Activated T-cell treated with anti-CD3 and anti-CD28 coated beads, Interleukin-2, amount 50 U/mL, for 24 hours (primary cell): ENCODE data around the gene SLX9.

Experiments
- DNase-seq: peaks from one replicate; pipeline ENCODE4 v3.0.0-alpha.2; 2020
- H3K27ac Mint-ChIP-seq: 2 replicates; pipeline ENCODE4 v1.8.0; 2020; ENCODE audit warnings: mild to moderate bottlenecking, mixed read lengths
- H3K27me3 Mint-ChIP-seq: 2 replicates; pipeline ENCODE4 v1.8.0; 2020; ENCODE audit warnings: mixed read lengths
- H3K36me3 Mint-ChIP-seq: 2 replicates; pipeline ENCODE4 v1.8.0; 2020; ENCODE audit warnings: low read depth, mixed read lengths
- H3K4me1 Mint-ChIP-seq: 2 replicates; pipeline ENCODE4 v1.8.0; 2020; ENCODE audit warnings: low read depth, mixed read lengths
- H3K4me3 Mint-ChIP-seq: 2 replicates; pipeline ENCODE4 v1.8.0; 2020; ENCODE audit warnings: mild to moderate bottlenecking, moderate library complexity, mixed read lengths
- H3K9me3 Mint-ChIP-seq: 2 replicates; pipeline ENCODE4 v1.8.0; 2020; ENCODE audit warnings: mixed read lengths

Gene SLX9

GRCh38 chr21:44898851-44899767 is 40.7 kb upstream of the SLX9 start:
- H3K4me1 Mint-ChIP-seq, result peaks cover 3% of the 10 kb centered on the region
- no peak overlapping the region for H3K4me3 Mint-ChIP-seq
- no peaks in the 10 kb centered on the region for H3K27me3 Mint-ChIP-seq
- H3K27ac Mint-ChIP-seq, result no peak overlapping the region
- DNase-seq, result no peak
- no peaks in the 10 kb centered on the region for H3K9me3 Mint-ChIP-seq
- peaks cover 91% of the 10 kb centered on the region for H3K36me3 Mint-ChIP-seq

- Mint-ChIP-seq H3K27me3 (no peaks in the 10 kb centered on the region), H3K27ac (no peak overlapping the region), H3K4me3 (no peak overlapping the region), H3K4me1 (peaks cover 8% of the 10 kb centered on the region), H3K36me3 (peaks cover 92% of the 10 kb centered on the region), H3K9me3 (no peaks in the 10 kb centered on the region)
- DNase-seq, result no peak
Measured at GRCh38 chr21:44899768-44900558, 39.9 kb upstream of the SLX9 start.

GRCh38 chr21:44900559-44901251 is 39.1 kb upstream of the SLX9 start:
- no peak for DNase-seq
- Mint-ChIP-seq H3K4me3 (no peak overlapping the region), H3K36me3 (peaks cover 96% of the 10 kb centered on the region), H3K27me3 (no peaks in the 10 kb centered on the region), H3K4me1 (peaks cover 11% of the 10 kb centered on the region), H3K27ac (peak overlapping the region; percentile 60), H3K9me3 (no peaks in the 10 kb centered on the region)

- no peak for DNase-seq
- Mint-ChIP-seq H3K27ac (peak overlapping the region; percentile 37), H3K4me1 (peaks cover 14% of the 10 kb centered on the region), H3K27me3 (no peaks in the 10 kb centered on the region), H3K4me3 (no peak overlapping the region), H3K36me3 (peaks cover 96% of the 10 kb centered on the region), H3K9me3 (no peaks in the 10 kb centered on the region)
Measured at GRCh38 chr21:44901391-44902074, 38.3 kb upstream of the SLX9 start.

- no peak for DNase-seq
- Mint-ChIP-seq H3K27ac (peak overlapping the region; percentile 30), H3K36me3 (peaks cover 95% of the 10 kb centered on the region), H3K4me1 (peaks cover 16% of the 10 kb centered on the region), H3K9me3 (no peaks in the 10 kb centered on the region), H3K4me3 (no peak overlapping the region), H3K27me3 (no peaks in the 10 kb centered on the region)
Measured at GRCh38 chr21:44902268-44903049, 37.4 kb upstream of the SLX9 start.

GRCh38 chr21:44903050-44903685 is 36.7 kb upstream of the SLX9 start:
- Mint-ChIP-seq H3K9me3 (no peaks in the 10 kb centered on the region), H3K27me3 (no peaks in the 10 kb centered on the region), H3K36me3 (peaks cover 91% of the 10 kb centered on the region), H3K4me1 (peaks cover 22% of the 10 kb centered on the region), H3K4me3 (no peak overlapping the region), H3K27ac (peak overlapping the region; percentile 30)
- DNase-seq, result no peak

- Mint-ChIP-seq H3K9me3 (no peaks in the 10 kb centered on the region), H3K4me3 (no peak overlapping the region), H3K27me3 (no peaks in the 10 kb centered on the region), H3K4me1 (peaks cover 24% of the 10 kb centered on the region), H3K36me3 (peaks cover 90% of the 10 kb centered on the region), H3K27ac (no peak overlapping the region)
- DNase-seq, result no peak
Measured at GRCh38 chr21:44903689-44904088, 36.1 kb upstream of the SLX9 start.

- Mint-ChIP-seq H3K36me3 (peaks cover 90% of the 10 kb centered on the region), H3K4me1 (peaks cover 31% of the 10 kb centered on the region), H3K9me3 (no peaks in the 10 kb centered on the region), H3K27me3 (no peaks in the 10 kb centered on the region), H3K4me3 (no peak overlapping the region), H3K27ac (peak overlapping the region; percentile 65)
- DNase-seq, result no peak
Measured at GRCh38 chr21:44904141-44904923, 35.5 kb upstream of the SLX9 start.

GRCh38 chr21:44905016-44905727 is 34.7 kb upstream of the SLX9 start:
- no peak for DNase-seq
- Mint-ChIP-seq H3K4me3 (no peak overlapping the region), H3K27ac (peak overlapping the region; percentile 72), H3K36me3 (peaks cover 92% of the 10 kb centered on the region), H3K4me1 (peaks cover 38% of the 10 kb centered on the region), H3K9me3 (no peaks in the 10 kb centered on the region), H3K27me3 (no peaks in the 10 kb centered on the region)

GRCh38 chr21:44905728-44906090 is 34.1 kb upstream of the SLX9 start:
- H3K27ac Mint-ChIP-seq, result peak overlapping the region; percentile 81
- no peak for DNase-seq
- H3K27me3 Mint-ChIP-seq, result no peaks in the 10 kb centered on the region
- H3K36me3 Mint-ChIP-seq, result peaks cover 91% of the 10 kb centered on the region
- H3K4me1 Mint-ChIP-seq, result peaks cover 42% of the 10 kb centered on the region
- H3K9me3 Mint-ChIP-seq, result no peaks in the 10 kb centered on the region
- no peak overlapping the region for H3K4me3 Mint-ChIP-seq

- Mint-ChIP-seq H3K36me3 (peaks cover 78% of the 10 kb centered on the region), H3K4me3 (no peak overlapping the region), H3K27ac (peak overlapping the region; percentile 60)
Measured at GRCh38 chr21:44907225-44907965, 32.4 kb upstream of the SLX9 start.

More at GRCh38 chr21:44907225-44907965, 32.4 kb upstream of the SLX9 start:
- no peak for DNase-seq
- Mint-ChIP-seq H3K9me3 (no peaks in the 10 kb centered on the region), H3K27me3 (no peaks in the 10 kb centered on the region), H3K4me1 (peaks cover 58% of the 10 kb centered on the region)
